GM21360 (cell line): Measurements from ENCODE around the gene ANXA3.
"Not testable (repeated sequence)": the region's sequence is repeated elsewhere in the genome, so short reads cannot be mapped to it uniquely, and the experiment has no call there.

Experiments used
- ATAC-seq: cut with Tn5 transposase; IDR thresholded peaks from one replicate; pipeline ENCODE4 v1.9.1; 2021; ENCODE audit warnings: mild to moderate bottlenecking, moderate library complexity; ENCODE audit not compliant: unreplicated experiment

The ANXA3 gene

DNA sequence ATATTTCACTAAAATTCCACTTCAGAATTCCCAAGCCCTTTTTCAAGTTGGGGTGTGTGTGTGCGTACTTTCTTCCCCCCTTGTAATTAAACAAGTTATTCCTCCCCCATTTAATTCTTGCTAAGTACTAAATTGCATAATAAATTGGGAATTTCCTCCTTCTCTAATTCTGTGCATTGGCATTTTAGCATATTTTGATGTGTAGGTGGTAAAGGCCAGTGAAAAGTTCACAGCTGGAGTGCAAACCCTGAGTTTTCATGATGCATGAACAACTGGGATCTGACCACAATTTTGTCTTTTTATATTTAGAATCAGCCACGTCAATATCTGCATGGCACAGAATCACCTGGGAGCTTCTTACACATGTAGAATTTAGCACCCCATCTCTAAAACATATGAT is 18.5 kb downstream of the ANXA3 start:
- no peak for ATAC-seq

DNA sequence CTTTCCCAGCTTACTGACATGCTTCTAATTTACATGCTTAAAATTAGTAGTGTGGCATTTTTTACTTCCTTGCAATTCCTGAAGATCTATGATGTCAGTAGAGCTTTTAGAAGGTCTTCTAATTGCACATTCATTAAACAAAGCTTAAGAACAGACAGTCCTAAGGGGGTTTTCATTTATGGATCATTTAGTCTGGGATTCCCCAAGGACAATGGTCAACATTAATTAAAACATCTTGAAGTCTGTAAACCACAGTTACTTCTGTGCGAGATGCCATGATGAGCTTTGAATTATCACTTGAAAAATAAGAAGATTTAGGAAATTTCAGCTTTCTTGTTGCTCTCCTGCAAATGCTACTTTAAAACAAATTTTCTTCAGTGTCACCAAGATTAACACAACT is 20.2 kb downstream of the ANXA3 start:
- ATAC-seq, result no peak

DNA sequence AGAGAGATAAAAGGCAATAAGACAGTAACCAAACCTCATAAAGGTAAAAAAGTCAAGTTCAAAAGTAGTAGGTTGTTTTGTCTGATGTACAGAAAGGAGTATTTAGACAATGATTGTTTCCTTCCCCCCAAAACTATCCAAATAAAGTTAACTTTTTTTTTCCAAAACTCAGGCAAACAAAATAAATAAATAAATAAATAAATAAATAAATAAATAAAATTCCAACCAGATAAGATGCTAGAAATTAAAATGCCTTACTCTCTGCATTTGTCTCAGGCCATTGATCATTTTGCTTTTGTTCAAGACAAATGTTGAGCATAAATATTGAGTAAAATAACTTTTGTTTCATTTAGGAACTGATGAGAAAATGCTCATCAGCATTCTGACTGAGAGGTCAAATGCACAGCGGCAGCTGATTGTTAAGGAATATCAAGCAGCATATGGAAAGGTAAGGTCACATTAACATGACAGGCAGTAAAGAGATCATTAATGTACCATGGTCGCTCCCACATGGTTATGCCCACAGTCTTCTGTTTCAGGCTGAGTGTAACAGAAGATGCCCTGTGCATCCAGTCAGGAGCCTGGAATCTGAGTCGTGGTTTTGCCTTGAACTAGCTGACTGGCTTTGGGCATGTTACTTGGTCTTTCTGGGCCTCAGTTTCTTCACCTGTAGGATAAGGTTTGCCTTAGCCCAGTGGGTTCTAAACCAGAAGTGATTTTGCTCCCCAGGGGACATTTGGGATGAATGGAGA is 27.3 kb downstream of the ANXA3 start:
- no peak for ATAC-seq

DNA sequence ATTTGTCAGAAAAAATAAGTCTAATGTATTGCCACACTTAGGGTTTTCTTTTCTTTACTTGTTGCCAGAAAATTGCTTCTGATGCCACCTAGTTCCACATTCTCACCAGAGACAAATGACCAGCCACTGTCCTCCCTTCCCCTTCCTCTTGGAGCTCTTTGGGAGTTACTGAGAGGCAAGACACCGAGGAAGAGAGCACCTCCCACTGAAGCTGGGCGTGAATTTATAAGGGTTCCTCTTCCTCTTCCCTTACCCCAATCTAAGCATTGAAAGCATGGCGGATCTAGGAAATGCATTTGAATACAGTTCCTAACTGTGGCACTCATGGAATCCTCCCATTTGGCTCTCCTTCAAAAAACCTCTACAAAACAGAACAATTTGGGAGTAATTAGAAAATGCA is 30.0 kb downstream of the ANXA3 start:
- ATAC-seq, result no peak

DNA sequence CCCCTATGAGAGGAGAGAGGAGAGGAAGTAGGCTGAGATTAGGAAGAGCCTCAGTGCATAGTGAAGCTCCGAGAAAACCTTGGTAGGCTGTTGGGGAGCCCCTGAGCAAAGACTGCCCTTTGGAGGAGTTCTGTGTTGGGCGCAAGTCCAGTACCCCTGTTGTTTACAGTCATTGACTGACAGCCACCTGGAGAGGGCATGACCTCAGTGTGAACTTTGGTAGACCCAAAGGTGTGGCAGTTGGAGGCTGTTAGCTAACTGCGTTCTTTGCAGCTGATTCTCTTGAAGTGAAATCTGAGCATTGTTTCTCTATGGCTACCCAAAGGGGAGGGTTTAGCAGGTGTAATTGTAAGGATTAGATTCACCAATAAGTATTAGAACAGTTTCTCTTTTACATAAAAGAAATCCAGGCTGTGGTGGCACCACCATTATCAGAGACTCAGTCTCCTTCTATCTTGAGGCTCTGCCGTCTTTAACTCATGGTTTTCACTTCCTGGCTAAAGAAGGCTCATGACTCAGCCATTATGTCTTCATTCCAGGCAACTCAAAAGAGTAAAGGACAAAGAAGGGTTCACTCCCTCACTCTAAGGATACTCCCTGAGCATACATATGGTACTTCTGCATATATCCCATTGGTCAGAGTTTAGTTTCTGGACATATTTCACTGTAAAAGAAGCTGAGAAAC is 33.4 kb downstream of the ANXA3 start:
- no peak for ATAC-seq

DNA sequence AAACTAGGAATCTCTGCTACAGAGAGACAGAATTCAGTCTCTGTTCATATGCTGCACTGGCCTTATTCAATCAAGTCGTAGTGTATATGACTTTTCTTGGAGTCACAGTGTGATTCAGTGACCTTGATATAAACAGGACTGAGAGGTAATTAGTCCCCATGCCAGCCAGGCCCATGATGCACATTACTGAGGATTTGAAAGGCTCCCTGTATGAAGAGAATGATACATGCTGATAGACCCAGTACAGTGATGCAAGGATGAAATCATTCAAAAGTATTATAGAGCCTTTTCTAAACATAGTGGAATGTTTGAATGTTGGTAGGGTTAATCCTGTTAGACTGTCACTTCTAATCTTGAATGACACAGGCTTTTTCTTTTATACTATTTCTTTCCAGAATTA is 34.1 kb downstream of the ANXA3 start:
- ATAC-seq, result no peak

DNA sequence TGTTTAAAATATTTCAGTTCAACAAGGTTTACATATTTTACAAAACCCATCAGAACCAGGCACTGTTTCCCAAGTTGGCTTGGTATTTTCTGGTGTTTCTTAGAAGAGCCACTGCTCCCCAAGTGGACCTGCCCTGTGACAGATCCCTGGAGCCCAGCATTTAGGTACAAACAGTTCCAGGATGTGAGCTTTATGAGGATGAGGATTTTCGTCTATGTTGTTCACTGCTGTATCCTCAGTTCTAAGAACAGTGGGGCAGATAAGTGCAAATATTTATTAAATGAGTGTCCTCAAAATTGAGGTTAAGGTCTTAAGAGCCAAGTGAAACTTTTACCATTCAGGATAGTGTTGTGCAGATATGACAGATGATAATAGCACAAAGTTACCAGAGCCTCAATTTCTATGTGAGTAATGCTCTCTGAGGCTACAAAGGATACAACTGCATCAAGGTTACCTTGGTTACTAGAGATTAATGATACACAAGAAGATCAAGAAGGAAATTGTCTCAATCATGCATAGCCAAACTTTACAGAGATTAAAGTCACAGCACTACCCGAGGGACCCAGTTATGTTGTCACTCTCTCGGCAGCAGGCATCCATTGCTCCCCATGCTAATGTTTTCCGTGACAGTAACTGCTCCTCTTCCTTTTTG is 37.5 kb downstream of the ANXA3 start:
- no peak for ATAC-seq

DNA sequence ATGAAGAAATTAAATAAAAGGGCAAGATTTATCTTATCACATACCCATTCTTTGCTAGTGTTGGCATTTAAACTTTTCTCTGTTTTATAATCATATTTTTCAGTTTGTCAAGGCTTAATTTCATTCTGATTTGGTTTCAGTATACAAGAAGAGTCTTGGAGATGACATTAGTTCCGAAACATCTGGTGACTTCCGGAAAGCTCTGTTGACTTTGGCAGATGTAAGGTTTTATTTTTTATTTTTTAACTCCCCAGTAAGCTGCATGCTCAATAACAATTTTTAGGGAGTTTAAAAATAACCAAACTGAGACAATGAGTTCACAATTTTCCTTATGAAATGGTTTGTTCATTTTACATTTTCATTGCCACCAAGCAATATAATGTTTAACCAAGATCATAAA is 39.8 kb downstream of the ANXA3 start:
- no peak for ATAC-seq

DNA sequence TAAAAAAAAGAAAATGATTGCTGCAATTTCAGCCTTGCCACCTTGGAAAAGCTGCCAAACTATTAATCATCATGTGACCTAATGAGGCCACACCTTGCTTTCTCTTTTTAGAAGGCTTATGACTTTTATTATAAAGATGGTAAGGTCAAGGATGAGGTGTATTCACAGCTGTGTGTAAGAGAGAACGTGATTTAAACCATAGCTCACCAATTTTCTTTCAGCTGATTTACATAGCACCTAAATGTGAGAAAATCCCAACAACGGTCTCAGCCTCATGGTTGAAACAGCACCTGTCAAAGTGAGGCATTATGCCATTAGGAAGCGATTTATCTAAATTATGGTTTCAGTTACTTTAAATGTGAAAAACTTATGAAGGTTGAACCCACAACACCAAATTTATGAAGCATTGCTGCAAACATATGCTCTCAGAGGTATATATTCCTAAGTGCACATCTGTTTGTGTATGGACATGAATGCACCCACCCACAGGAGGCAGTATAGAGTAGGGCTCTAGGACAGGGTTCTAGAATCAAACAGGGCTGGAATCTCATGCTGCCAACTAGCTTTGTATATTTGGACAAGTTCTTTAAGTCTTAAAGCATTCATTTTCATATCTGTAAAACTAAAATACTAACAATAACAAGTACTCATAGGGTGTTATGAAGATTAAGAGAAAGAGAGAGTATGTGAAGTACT is 40.7 kb downstream of the ANXA3 start:
- peak; percentile 82 for ATAC-seq

DNA sequence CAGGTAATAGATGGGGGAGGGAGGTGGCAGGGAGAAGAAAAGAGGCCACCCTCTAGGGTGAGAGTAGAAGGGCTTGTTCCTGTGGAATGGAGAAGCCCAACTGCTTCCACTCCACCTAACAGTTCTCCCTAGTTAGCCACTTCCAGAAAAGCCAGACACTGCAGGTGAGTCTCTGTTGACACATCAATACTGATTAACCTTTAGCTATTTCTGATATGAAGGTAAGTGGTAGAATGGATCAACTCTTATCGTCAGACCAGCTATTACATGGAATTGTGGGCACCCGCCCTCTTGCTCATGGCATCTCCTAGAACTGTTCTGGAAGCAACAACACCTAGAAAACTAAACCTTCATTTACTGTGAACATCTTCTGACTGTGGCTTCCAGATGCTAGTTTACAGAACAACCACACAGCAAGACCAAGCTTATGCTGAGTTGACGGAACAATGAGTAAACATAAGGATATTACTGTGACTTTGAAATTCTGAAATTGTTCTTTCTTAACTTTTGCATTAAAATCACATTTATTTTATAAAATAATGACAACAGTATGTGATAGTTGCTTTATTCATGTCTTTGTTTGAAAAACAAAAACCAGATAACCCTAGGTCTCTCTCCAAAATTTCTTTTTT is 44.7 kb downstream of the ANXA3 start:
- ATAC-seq, result no peak

DNA sequence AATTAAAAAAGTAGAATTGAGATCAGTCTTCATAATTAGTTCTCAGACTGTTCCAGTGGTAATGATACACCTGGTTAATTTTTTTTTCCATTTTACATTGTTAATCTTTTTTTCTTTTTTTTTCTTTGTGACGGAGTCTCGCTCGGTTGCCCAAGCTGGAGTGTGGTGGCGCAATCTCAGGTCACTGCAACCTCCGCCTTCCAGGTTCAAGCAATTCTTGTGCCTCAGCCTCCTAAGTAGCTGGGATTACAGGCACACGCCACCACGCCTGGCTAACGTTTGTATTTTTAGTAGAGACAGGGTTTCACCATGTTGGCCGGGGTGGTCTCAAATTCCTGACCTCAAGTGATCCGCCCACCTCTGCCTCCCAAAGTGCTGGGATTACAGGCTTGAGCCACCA is 46.9 kb downstream of the ANXA3 start:
- ATAC-seq, result not testable (repeated sequence)

DNA sequence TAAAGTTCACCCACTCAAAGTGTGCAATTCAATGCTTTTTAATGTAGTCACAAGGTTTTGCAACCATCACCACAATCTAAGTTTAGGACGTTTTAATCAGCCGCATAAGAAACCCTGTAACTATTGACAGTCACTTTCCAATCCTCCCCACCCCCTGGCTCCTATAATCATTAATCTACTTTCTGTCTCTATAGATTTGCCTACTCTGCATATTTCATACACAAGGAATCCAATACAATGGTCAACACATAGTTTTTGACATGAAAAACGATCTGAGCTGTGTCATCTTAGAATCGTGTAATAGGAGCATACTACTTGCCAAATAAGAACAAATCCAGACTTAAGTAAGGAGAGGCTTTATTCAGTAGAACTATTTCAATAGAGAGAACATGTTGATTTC is 47.6 kb downstream of the ANXA3 start:
- no peak for ATAC-seq

DNA sequence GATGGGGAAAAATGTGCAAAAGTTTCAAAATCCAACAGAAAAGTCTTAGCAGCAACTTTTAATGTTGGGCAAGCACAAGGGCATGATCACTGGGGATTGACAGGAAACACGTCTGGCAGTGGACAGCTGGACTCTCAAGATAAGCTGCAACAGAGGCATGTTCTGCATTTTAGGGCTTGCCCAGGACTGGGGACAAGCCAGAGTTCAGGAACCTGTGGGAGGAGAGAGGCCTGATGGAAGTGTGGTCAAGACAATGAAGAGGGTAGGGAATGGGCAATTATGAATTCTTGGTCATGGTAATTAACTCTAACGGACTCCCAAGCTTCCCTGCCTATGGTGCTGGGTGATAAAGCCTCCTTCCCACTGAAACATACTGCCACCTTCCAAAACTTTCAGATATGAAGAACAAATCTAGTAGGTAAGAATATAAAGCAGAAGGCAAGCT is 48.4 kb downstream of the ANXA3 start:
- ATAC-seq, result no peak

DNA sequence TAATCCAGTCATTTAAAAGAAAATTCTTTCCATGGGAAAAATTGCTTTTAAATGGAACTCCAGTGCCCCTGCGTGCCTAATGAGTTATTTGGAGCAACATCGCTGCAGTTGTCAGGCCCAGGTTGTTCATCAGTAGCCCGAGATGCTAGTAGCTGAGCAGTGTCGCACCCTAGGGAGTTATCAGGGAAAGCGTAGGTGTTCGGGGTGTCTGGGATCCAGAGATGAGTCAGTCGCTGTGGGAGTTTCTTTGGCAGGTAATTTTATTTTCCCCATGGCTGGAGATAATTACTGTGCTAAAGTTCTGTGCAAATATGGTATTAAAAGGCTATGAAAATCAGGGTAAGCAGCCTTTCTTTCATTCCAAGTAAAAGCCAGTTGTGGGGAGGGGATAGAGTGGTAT is 49.4 kb downstream of the ANXA3 start:
- peak; percentile 97 for ATAC-seq

DNA sequence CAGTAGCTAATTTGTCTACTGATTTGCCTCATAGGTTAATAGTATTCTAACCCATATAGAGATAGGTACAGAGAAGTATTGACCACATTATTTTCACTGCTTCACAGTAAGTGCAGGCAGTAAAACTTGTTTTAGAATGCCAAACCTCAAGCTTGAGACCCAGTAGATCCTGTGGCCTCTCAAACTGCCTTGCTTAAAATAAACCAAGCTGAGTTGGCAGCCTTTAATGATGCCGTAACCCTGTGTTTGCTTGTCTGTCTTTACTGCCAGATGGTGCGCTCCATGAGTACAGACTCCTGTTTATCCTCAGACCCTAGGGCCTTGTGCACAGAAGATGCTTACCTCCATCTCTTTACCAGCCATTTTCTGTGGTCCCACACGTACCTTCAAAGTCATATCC is 50.8 kb downstream of the ANXA3 start:
- no peak for ATAC-seq

DNA sequence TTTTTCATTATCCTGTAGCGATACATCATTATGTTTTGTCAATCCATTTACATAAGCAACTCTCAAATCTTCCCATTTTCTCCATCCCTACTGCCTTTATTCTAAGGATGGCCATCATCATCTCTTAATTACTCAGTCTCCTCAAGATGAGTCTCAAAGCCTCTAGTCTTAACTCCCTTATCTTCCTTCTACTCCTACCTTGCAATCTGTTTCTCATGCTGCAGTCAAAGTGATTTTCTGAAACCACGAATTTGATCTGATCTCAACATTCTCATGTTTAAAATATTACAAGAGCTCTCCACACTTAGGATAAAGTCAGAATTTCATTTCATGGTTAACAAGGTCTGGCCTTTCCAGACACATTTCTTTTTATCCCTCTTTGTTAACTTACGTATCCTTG is 51.8 kb downstream of the ANXA3 start:
- no peak for ATAC-seq

DNA sequence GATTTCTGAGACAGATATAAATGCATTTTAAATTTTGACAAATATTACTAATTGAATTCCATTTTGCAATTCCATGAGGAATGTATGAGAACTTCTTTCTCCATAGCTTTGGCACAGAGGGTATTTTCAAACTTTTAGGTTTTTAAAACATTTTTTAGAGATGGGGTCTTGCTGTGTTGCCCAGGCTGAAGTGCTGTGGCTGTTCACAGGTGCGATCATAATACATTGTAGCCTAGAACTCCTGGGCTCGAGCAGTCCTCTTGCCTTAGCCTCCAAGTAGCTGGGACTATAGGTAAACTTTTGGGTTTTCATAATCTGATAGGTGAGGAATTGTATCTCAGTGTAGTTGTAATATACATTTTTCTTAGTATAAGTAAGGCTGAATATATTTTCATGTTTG is 53.4 kb downstream of the ANXA3 start:
- ATAC-seq, result no peak

DNA sequence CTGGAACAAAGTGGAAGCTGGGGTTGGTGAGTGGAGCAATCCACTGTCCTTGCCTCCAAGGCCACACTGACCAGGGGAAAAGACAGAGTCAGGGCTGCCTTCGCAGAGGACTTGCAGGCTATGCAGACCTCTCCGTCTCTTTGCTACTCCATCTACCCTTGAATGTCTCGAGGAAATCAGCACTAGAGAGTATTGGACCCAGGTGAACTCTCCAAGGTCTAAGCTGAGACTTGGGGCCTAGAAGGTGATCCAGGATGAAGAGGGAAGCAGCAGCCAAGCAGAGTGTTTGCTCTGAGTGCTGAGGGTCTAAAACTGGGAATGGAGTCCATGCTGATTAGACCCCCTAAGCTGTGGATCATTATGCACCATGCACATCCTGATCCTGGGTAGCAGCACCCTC is 54.5 kb downstream of the ANXA3 start:
- no peak for ATAC-seq

DNA sequence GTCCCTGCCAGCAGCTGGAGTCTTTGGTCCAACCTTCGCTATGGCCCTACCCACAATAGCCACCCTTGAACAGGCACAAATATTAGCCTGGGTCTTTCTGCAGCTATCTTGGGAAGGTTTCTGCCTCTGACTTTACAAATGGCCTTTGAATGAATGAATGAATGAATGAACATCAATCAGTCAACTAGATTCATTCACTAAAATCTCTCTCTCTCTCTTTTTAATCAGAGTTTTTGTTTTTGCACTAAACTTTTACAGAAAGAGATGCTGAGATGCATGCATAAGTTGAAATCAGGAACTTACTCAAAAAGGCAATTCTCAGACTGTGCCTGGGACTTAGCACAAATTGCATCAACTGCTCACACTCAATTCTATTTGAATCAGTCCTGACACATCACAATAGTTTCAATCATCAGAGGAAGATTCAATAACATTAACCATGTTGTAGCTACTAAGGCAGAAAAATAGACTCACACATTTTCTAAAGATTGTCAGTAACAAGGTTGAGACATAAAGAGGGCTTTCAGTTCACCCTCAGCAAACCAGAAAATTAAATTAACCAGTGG is 55.0 kb downstream of the ANXA3 start:
- ATAC-seq, result no peak

DNA sequence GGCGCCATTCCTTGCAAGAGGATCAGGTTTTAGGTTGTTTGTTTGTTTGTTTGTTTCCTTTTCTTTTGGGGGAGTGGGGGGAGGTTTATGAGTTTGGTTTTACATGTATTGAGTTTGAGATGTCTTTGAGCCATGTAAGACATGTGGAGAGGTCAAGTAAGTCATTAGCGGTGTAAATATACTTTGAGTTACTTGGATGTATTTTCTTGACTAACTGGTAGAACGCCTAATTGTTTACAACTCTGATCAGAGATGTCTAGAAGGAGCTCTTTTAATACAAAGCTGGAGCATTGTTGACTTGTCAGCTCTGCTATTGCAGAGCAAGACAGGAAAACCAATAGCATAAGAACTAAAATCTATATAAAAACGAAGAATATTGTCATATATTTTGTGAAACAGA is 57.1 kb downstream of the ANXA3 start:
- ATAC-seq, result no peak

DNA sequence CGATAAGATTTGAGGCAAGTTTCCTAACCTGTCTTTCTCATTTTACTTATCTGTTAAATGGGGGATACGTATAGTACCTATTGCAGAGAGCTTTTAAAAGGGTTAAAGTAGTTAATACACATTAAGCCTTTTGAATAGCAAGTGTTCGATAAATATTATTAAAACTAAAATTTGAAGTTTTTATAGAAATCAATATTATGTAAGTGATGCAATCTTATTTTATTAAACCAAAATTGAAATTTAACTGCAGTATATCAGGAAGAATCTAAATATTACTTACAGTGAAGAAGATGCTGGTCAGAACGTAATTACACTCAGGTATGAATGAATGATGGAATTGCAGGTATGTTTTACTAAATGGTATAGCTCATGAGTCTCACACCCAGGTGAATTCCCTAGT is 58.0 kb downstream of the ANXA3 start:
- no peak for ATAC-seq
